Left colon (tissue), 2 donors: ENCODE measurements around the gene SPDYC. TPM values are rescaled to one million over a fixed set of nuclear protein-coding genes. Genes with fewer than 3 reads are reported as not detected.

Source experiments
- ATAC-seq: fragments of 200-7000 bp; cut with Tn5 transposase; one replicate; pipeline ENCODE4 v1.9.1; 2020; ENCODE audit warnings: mild to moderate bottlenecking, moderate library complexity
- DNase-seq, 2 donors: peaks; one replicate each; pipeline ENCODE4 v3.0.0-alpha.2; 2020
- intact Hi-C, 2 donors: fragments of 100-400 bp; cut with DNase I in 1 of 2; cut with micrococcal nuclease in 1 of 2; formaldehyde crosslinking; loops; one replicate each; pipeline versions ENCODE4 v1.11.2 to v1.14.0; 2022; cut with DNase I, micrococcal nuclease
- microRNA-seq, 2 donors: library from miRNA; unstranded; fragments of <30 nt; microRNA quantifications; one replicate each; pipeline versions ENCODE4 v1.1.0 to v1.2.0, GENCODE V29; 2020
- total RNA-seq, 2 donors: library from RNA; stranded (reverse); fragmentation: NEBNext Ultra II Directional; extraction: Animal tissue kit (Norgen Biotek cat#: 25700); gene quantifications; one replicate each; pipeline ENCODE4 v1.2.1, GENCODE V29; 2021
- donor health status: DM: no; HTN: no; CAD: no.
- donor health status: DM: yes; HTN: yes; CAD: no.

The SPDYC gene
- total RNA-seq, 2 donors from 2014 or later: not detected

GRCh38 chr11:65213322-65214211 lies 43.5 kb downstream of the SPDYC start:
- DNase-seq (peak in 1 of 2 donors; percentile 24), ATAC-seq (peak; percentile 9)
- intact Hi-C loops: no loop called here

GRCh38 chr11:65214212-65214845 lies 44.3 kb downstream of the SPDYC start:
- intact Hi-C loops: no loop called here
- no peak for ATAC-seq
- no peak for DNase-seq

GRCh38 chr11:65215441-65216076 lies 45.5 kb downstream of the SPDYC start:
- intact Hi-C loops: no loop called here
- ATAC-seq: no peak
- no peak for DNase-seq

- ATAC-seq (no peak), DNase-seq (no peak)
- intact Hi-C loops: no loop called here
Observed at GRCh38 chr11:65216830-65217229, 46.8 kb downstream of the SPDYC start.

GRCh38 chr11:65217441-65218423 lies 47.7 kb downstream of the SPDYC start:
- DNase-seq: no peak

GRCh38 chr11:65218446-65218845 lies 48.4 kb downstream of the SPDYC start:
- intact Hi-C loops: no loop called here
- no peak for ATAC-seq
- no peak for DNase-seq

More at GRCh38 chr11:65217441-65218423, 47.7 kb downstream of the SPDYC start:
- intact Hi-C loops: no loop called here
- no peak for ATAC-seq

- intact Hi-C loops: no loop called here
- DNase-seq (no peak), ATAC-seq (no peak)
Observed at GRCh38 chr11:65219930-65220213, 49.8 kb downstream of the SPDYC start.

- ATAC-seq: no peak
- DNase-seq: no peak
- intact Hi-C loops: no loop called here
Observed at GRCh38 chr11:65221026-65221425, 51.0 kb downstream of the SPDYC start.

Small RNA genes lying within 50 kb of the gene (microRNA-seq; reads per million reads assigned to microRNA genes)
- 0 reads per million in 2 donors for gene MIR6751

Other genes starting within 250 kb of the SPDYC start
- 10 to 100 TPM; 25.1 to 39.6 TPM for gene PPP2R5B, start 245.5 kb upstream of the SPDYC start, total RNA-seq
- gene GPHA2, start 234.3 kb upstream of the SPDYC start, total RNA-seq: not detected
- gene MAJIN, start 198.1 kb upstream of the SPDYC start, total RNA-seq: not detected
- 10 to 100 TPM; 17.4 to 17.6 TPM for gene BATF2, start 173.3 kb upstream of the SPDYC start, total RNA-seq
- 10 to 100 TPM; 59.1 to 60.3 TPM for gene ARL2, start 156.1 kb upstream of the SPDYC start, total RNA-seq
- gene SNX15, start 142.8 kb upstream of the SPDYC start, total RNA-seq: 10 to 100 TPM; 38.9 to 41.4 TPM
- gene SAC3D1, start 129.0 kb upstream of the SPDYC start, total RNA-seq: 10 to 100 TPM; 11.1 to 11.6 TPM
- 10 to 100 TPM in 1 of 2 donors, 1 to 10 TPM in 1; 7.8 to 34.1 TPM for gene NAALADL1, start 111.7 kb upstream of the SPDYC start, total RNA-seq
- gene CDCA5, start 86.2 kb upstream of the SPDYC start, total RNA-seq: 1 to 10 TPM; 3.0 to 7.3 TPM
- gene ZFPL1, start 86.0 kb upstream of the SPDYC start, total RNA-seq: 10 to 100 TPM; 45.3 to 45.6 TPM
- 100 to 1,000 TPM; 174 to 186 TPM for gene VPS51, start 74.0 kb upstream of the SPDYC start, total RNA-seq
- 10 to 100 TPM; 24.6 to 36.0 TPM for gene TM7SF2, start 58.4 kb upstream of the SPDYC start, total RNA-seq
- gene ZNHIT2, start 52.5 kb upstream of the SPDYC start, total RNA-seq: 1 to 10 TPM; 7.3 to 9.7 TPM
- gene FAU, start 48.1 kb upstream of the SPDYC start, total RNA-seq: 100 to 1,000 TPM; 701 to 737 TPM
- 10 to 100 TPM; 47.0 to 54.5 TPM for gene MRPL49, start 47.9 kb upstream of the SPDYC start, total RNA-seq
- 10 to 100 TPM; 64.5 to 70.4 TPM for gene SYVN1, start 35.7 kb upstream of the SPDYC start, total RNA-seq
- 100 to 1,000 TPM; 316 to 367 TPM for gene CAPN1, start 11.7 kb downstream of the SPDYC start, total RNA-seq
- gene POLA2, start 91.7 kb downstream of the SPDYC start, total RNA-seq: 1 to 10 TPM; 4.3 to 9.8 TPM
- gene CDC42EP2, start 144.6 kb downstream of the SPDYC start, total RNA-seq: 10 to 100 TPM; 10.3 to 16.2 TPM
- gene DPF2, start 163.6 kb downstream of the SPDYC start, total RNA-seq: 10 to 100 TPM; 25.9 to 33.1 TPM
- gene TIGD3, start 184.5 kb downstream of the SPDYC start, total RNA-seq: under 1 TPM; 0.20 to 0.61 TPM
- gene SLC25A45, start 212.4 kb downstream of the SPDYC start, total RNA-seq: 1 to 10 TPM; 5.8 to 8.4 TPM
- 10 to 100 TPM; 38.1 to 42.2 TPM for gene FRMD8, start 216.4 kb downstream of the SPDYC start, total RNA-seq